ENCODE measurements around the gene REM2. TPM values are rescaled to one million over a fixed set of nuclear protein-coding genes. Genes with fewer than 3 reads are reported as not detected.

Gene REM2
- total RNA-seq, 1 experiment from 2014 or later = 0.47 TPM

- Histone ChIP-seq H3K27me3 (ENCODE audit: insufficient read depth, low read length) (no peaks in the 10 kb centered on the region), H2AFZ (ENCODE audit: low read depth, low read length, poor library complexity, severe bottlenecking) (no peak within 1 kb of the TSS), H3K36me3 (ENCODE audit: control insufficient read depth in 1 of 2, insufficient read depth in 2 of 2, low read length in 2 of 2) (peaks cover 25 to 33% of the 10 kb centered on the region in 2 experiments), H3K9me3 (ENCODE audit: control insufficient read depth in 1 of 2, insufficient read depth in 1 of 2, low read depth in 1 of 2, low read length in 2 of 2) (no peaks in the 10 kb centered on the region), H3K9ac (ENCODE audit: low read length) (peak within 1 kb of the TSS; percentile 93), H3K9me2 (ENCODE audit: insufficient read depth) (no peaks in the 10 kb centered on the region), H3K4me1 (ENCODE audit: control insufficient read depth in 1 of 2, insufficient read depth in 2 of 2, low read length in 2 of 2) (peaks cover 9 to 30% of the 10 kb centered on the region in 2 experiments), H3K79me2 (ENCODE audit: insufficient read depth, low read length) (peaks cover 43% of the 10 kb centered on the region), H3K4me2 (ENCODE audit: low read length) (peak within 1 kb of the TSS; percentile 92), H3K27ac (ENCODE audit: low read depth, low read length) (peak within 1 kb of the TSS; percentile 94), H3K4me3 (replicated peaks in 1 of 2; ENCODE audit: low read depth in 1 of 2, low read length in 2 of 2) (peak within 1 kb of the TSS; percentile 97 to 98), H4K20me1 (ENCODE audit: insufficient read depth) (no peaks in the 10 kb centered on the region)
- ChIA-PET POLR2A (interaction anchor here (0.7 to 4.8 kb wide), 9 partner anchors 9 to 48 kb away, joined by 3 to 29 read pairs (median 3); partner anchors contain the start of genes LRP10 and PRMT5), CTCF (interaction anchor here (1.1 to 3.0 kb wide), 4 partner anchors 11 to 349 kb away, joined by 3 to 18 read pairs (median 6); partner anchors contain the start of gene PRMT5), RAD21 (ENCODE audit: low non-redundant PET in 1 of 2, low total read pairs in 2 of 2, uncharacterized antibody in 2 of 2, unreplicated experiment in 2 of 2) (no interaction called here)
- TF ChIP-seq YY1 (IDR thresholded peaks at IDR 0.05; ENCODE audit: extremely low read depth, insufficient replicate concordance, low read depth, low read length) = peak; percentile 91
- TF ChIP-seq CTCF (IDR thresholded peaks at IDR 0.05 in 2 of 3, conservative IDR thresholded peaks at IDR 0.05 in 1 of 3; ENCODE audit: borderline replicate concordance in 1 of 3, insufficient read depth in 1 of 3, low read depth in 2 of 3, low read length in 2 of 3) = no peak
- TF ChIP-seq ZFX (IDR thresholded peaks at IDR 0.05) = no peak
- TF ChIP-seq JUND (IDR thresholded peaks at IDR 0.05) = no peak
- no peak for TF ChIP-seq REST (IDR thresholded peaks at IDR 0.05; ENCODE audit: low read depth)
- no peak; the same call in 1 of the 2 replicates for TF ChIP-seq ELF1 (IDR thresholded peaks at IDR 0.05; ENCODE audit: borderline replicate concordance, low read depth)
- peak; percentile 57 for TF ChIP-seq POLR2AphosphoS5 (IDR thresholded peaks at IDR 0.05; ENCODE audit: low read depth, low read length)
- peak; percentile 63 for TF ChIP-seq POLR2A (IDR thresholded peaks at IDR 0.05; ENCODE audit: borderline replicate concordance, extremely low read depth, insufficient read depth, insufficient read length)
- TF ChIP-seq SP1 (IDR thresholded peaks at IDR 0.05; ENCODE audit: low read depth) = peak; percentile 77
- intact Hi-C loops (cut with micrococcal nuclease) = loop anchor here (5.0 kb wide), 1 partner anchor 47 kb away; the partner anchor contains the start of gene LRP10
- no TSS peak for BruUV-seq (replicated peaks)
- DNase-seq (ENCODE audit: low read depth, low spot score) = peak; percentile 100
- peak; percentile 96 for ATAC-seq
Observed at GRCh38 chr14:22918804-22919600, 36.0 kb downstream of the REM2 start, which contains the start of gene RBM23. Gene RBM23 (minus strand): TSS chr14:22919149.

Measured in HCT116 (cell line).